Colonic mucosa (tissue), 4 donors: ENCODE results near the gene MAX. TPM values are rescaled to one million over a fixed set of nuclear protein-coding genes. Genes with fewer than 3 reads are reported as not detected.

Experiments
- DNase-seq: peaks from one replicate; pipeline ENCODE4 v3.0.0-alpha.2; 2020
- H3K27ac ChIP-seq: fragments of 200-600 bp; one replicate; pipeline ENCODE4 v1.8.0; 2021
- H3K27me3 ChIP-seq: fragments of 200-600 bp; one replicate; pipeline ENCODE4 v1.8.0; 2021
- H3K36me3 ChIP-seq: fragments of 200-600 bp; one replicate; pipeline ENCODE4 v1.8.0; 2021
- H3K4me1 ChIP-seq: fragments of 200-600 bp; one replicate; pipeline ENCODE4 v1.8.0; 2021; ENCODE audit warnings: mild to moderate bottlenecking
- H3K4me3 ChIP-seq: fragments of 200-600 bp; one replicate; pipeline ENCODE4 v1.8.0; 2021
- H3K9ac ChIP-seq, 2 donors: one replicate each; pipeline ENCODE4 v1.7.0; 2013; ENCODE audit warnings: control low read depth in 2 of 2, low read depth in 2 of 2, low read length in 2 of 2
- H3K9me3 ChIP-seq: fragments of 200-600 bp; one replicate; pipeline ENCODE4 v1.8.0; 2021
- CTCF ChIP-seq: fragments of 200-600 bp; IDR thresholded peaks from one replicate; pipeline ENCODE4 v1.8.0; 2022; ENCODE audit warnings: antibody characterized with exemption, mild to moderate bottlenecking
- intact Hi-C: fragments of 100-400 bp; cut with DNase I; formaldehyde crosslinking; loops from one replicate; pipeline ENCODE4 v1.14.1; 2022
- total RNA-seq, 2 donors: library from RNA; stranded (reverse); fragmentation: NEBNext Ultra II Directional in 1 of 2; extraction: Animal tissue kit (Norgen Biotek cat#: 25700) in 1 of 2; gene quantifications; one replicate each; pipeline ENCODE4 v1.2.1, GENCODE V29; 2021
- donor health status: healthy.
- donor health status: DM: no; HTN: no; CAD: no.
- donor health status: DM: no; HTN: no; CAD: no.

Gene MAX
- total RNA-seq, 2 donors from 2014 or later = 91.1 to 107 TPM

DNA sequence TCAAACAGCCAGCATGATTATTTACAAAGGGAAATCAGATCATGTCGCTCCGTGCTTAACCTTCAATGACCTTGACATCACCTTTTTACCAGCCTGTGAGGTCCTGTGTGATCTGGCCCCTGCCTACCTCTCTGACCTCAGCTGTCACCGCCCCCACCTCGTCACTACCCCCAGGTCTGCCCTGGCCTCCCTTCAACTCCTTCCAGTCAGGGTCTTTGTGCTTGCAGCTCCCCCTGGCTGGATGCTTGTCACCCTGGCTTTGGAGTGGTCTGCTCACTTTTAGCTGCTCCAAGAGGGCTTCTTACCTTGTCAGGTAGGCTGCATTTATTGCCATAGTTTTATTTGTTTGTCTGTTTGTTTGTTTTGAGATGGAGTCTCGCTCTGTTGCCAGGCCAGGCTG lies 8.2 kb upstream of the MAX start:
- no peak overlapping the region for H3K4me3 ChIP-seq
- H3K4me1 ChIP-seq = no peaks in the 10 kb centered on the region
- intact Hi-C loops = no loop called here
- no peaks in the 10 kb centered on the region for H3K36me3 ChIP-seq
- DNase-seq = no peak
- H3K27ac ChIP-seq = no peak overlapping the region
- no peaks in the 10 kb centered on the region for H3K9me3 ChIP-seq
- no peak overlapping the region for H3K9ac ChIP-seq
- TF ChIP-seq CTCF = no peak
- H3K27me3 ChIP-seq = no peaks in the 10 kb centered on the region

GRCh38 chr14:65109357-65109756 lies 7.0 kb upstream of the MAX start:
- Histone ChIP-seq H3K9ac (no peak overlapping the region), H3K9me3 (no peaks in the 10 kb centered on the region), H3K27ac (no peak overlapping the region), H3K4me1 (no peaks in the 10 kb centered on the region), H3K36me3 (no peaks in the 10 kb centered on the region), H3K27me3 (no peaks in the 10 kb centered on the region), H3K4me3 (no peak overlapping the region)
- no peak for TF ChIP-seq CTCF
- DNase-seq = no peak
- intact Hi-C loops = no loop called here

GRCh38 chr14:65107200-65107599 lies 4.9 kb upstream of the MAX start:
- intact Hi-C loops = no loop called here
- no peak for TF ChIP-seq CTCF
- Histone ChIP-seq H3K9me3 (no peaks in the 10 kb centered on the region), H3K36me3 (no peaks in the 10 kb centered on the region), H3K4me1 (no peaks in the 10 kb centered on the region), H3K27ac (no peak overlapping the region), H3K27me3 (no peaks in the 10 kb centered on the region), H3K4me3 (no peak overlapping the region), H3K9ac (no peak overlapping the region)
- no peak for DNase-seq

GRCh38 chr14:65106736-65107135 lies 4.4 kb upstream of the MAX start:
- no peaks in the 10 kb centered on the region for H3K4me1 ChIP-seq
- no peak for TF ChIP-seq CTCF
- no peak for DNase-seq
- no peak overlapping the region for H3K4me3 ChIP-seq
- intact Hi-C loops = no loop called here
- H3K27ac ChIP-seq = no peak overlapping the region
- no peak overlapping the region for H3K9ac ChIP-seq
- H3K36me3 ChIP-seq = no peaks in the 10 kb centered on the region
- H3K27me3 ChIP-seq = no peaks in the 10 kb centered on the region
- H3K9me3 ChIP-seq = no peaks in the 10 kb centered on the region

DNA sequence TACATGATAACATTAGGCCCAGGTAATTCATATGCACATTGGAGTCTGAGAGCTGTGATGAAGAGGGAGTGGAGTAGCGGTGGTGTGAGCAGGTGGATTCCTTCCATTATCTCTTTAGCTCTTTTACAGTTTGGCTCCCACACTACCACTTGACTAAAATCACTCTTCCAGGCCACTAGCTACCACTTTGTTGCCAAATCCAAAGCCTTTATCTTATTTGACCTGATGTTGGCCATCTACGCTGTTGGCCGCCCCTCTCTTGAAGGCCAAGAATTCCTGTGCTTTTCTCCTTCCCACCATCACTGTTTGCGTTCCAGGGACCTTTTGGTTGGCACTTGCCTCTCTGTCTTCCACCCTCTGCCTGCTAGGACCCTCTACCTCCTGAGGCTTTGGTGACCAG lies 4.0 kb upstream of the MAX start:
- H3K36me3 ChIP-seq = no peaks in the 10 kb centered on the region
- H3K9me3 ChIP-seq = no peaks in the 10 kb centered on the region
- H3K9ac ChIP-seq = no peak overlapping the region
- TF ChIP-seq CTCF = no peak
- DNase-seq = no peak
- no peaks in the 10 kb centered on the region for H3K4me1 ChIP-seq
- no peak overlapping the region for H3K4me3 ChIP-seq
- intact Hi-C loops = no loop called here
- no peaks in the 10 kb centered on the region for H3K27me3 ChIP-seq
- no peak overlapping the region for H3K27ac ChIP-seq

DNA sequence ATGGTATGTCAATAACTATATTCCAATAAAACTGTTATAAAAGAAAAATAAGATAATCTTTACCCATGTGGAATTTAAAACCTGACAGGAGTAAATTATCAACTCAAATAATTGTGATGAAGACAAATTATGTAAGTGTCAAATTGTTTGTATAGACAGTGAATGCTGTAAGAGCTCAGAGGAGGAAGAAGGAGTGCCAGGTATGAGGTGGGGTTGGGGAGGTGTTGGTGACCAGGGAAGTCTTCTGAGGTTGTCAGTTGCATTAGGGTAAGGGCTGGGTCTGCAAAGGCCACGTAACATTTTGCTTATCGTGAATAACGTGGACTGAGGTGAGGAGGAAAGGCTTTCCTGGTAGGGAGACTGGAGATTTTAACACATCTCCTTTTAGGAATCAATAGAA lies 2.5 kb upstream of the MAX start:
- Histone ChIP-seq H3K4me3 (no peak overlapping the region), H3K27me3 (no peaks in the 10 kb centered on the region), H3K36me3 (no peaks in the 10 kb centered on the region), H3K9me3 (no peaks in the 10 kb centered on the region), H3K9ac (no peak overlapping the region), H3K27ac (no peak overlapping the region), H3K4me1 (no peaks in the 10 kb centered on the region)
- peak; percentile 44 for DNase-seq
- TF ChIP-seq CTCF = no peak
- intact Hi-C loops = no loop called here
